Activated naive CD4-positive, alpha-beta T cell treated with anti-CD3 and anti-CD28 coated beads, Interleukin-2, amount 10 ng/mL, durations not matched to agents 7 days and 5 days (primary cell): ENCODE results near the gene CLEC11A.
A peak's percentile ranks its signal among the peaks of the same experiment; 100 is the strongest.

Experiments
- CTCF ChIA-PET: fragments of 350-600 bp; sonication (Branson Sonifier 250); formaldehyde crosslinking; loops from one replicate; lab custom pipeline; 2021; ENCODE audit warnings: antibody characterized with exemption; lab: Charles Lee
- DNase-seq: peaks from one replicate; pipeline ENCODE4 v3.0.0-alpha.2; 2020
- H3K27ac Mint-ChIP-seq: one replicate; pipeline ENCODE4 v1.8.0; 2021; ENCODE audit warnings: mild to moderate bottlenecking, moderate library complexity, mixed read lengths
- H3K27me3 Mint-ChIP-seq: one replicate; pipeline ENCODE4 v1.8.0; 2021; ENCODE audit warnings: mild to moderate bottlenecking, mixed read lengths
- H3K36me3 Mint-ChIP-seq: one replicate; pipeline ENCODE4 v1.8.0; 2021; ENCODE audit warnings: mixed read lengths
- H3K4me1 Mint-ChIP-seq: one replicate; pipeline ENCODE4 v1.8.0; 2021; ENCODE audit warnings: mixed read lengths
- H3K4me3 Mint-ChIP-seq: one replicate; pipeline ENCODE4 v1.8.0; 2021; ENCODE audit warnings: mild to moderate bottlenecking, moderate library complexity, mixed read lengths
- H3K9me3 Mint-ChIP-seq: one replicate; pipeline ENCODE4 v1.8.0; 2021; ENCODE audit warnings: mixed read lengths

Gene CLEC11A

GRCh38 chr19:50723735-50724521, 764 bp downstream of the CLEC11A start:
- Mint-ChIP-seq H3K27me3 (peaks cover 91% of the 10 kb centered on the region), H3K9me3 (peaks cover 8% of the 10 kb centered on the region), H3K36me3 (no peaks in the 10 kb centered on the region), H3K27ac (no peak overlapping the region), H3K4me1 (peaks cover 34% of the 10 kb centered on the region), H3K4me3 (peak overlapping the region; percentile 75)
- CTCF ChIA-PET: interaction anchor here (0.5 to 1.6 kb wide), 6 partner anchors 8 to 198 kb away, joined by 3 to 8 read pairs (median 4); no protein-coding TSS in a partner anchor
- DNase-seq: no peak

GRCh38 chr19:50724522-50725217, 1.5 kb downstream of the CLEC11A start:
- H3K27me3 Mint-ChIP-seq: peaks cover 87% of the 10 kb centered on the region
- CTCF ChIA-PET: interaction anchor here (0.8 to 1.6 kb wide), 9 partner anchors 9 to 197 kb away, joined by 3 to 8 read pairs (median 4); no protein-coding TSS in a partner anchor

GRCh38 chr19:50725218-50725910, 2.2 kb downstream of the CLEC11A start:
- CTCF ChIA-PET: interaction anchor here (0.8 to 1.6 kb wide), 8 partner anchors 10 to 197 kb away, joined by 3 to 8 read pairs (median 4); no protein-coding TSS in a partner anchor
- H3K9me3 Mint-ChIP-seq: peaks cover 8% of the 10 kb centered on the region

More at GRCh38 chr19:50724522-50725217, 1.5 kb downstream of the CLEC11A start:
- Mint-ChIP-seq H3K4me1 (peaks cover 34% of the 10 kb centered on the region), H3K9me3 (peaks cover 8% of the 10 kb centered on the region), H3K27ac (peak overlapping the region; percentile 85), H3K4me3 (peak overlapping the region; percentile 75), H3K36me3 (no peaks in the 10 kb centered on the region)
- peak; percentile 97 for DNase-seq

GRCh38 chr19:50725911-50726230, 2.7 kb downstream of the CLEC11A start:
- no peak overlapping the region for H3K27ac Mint-ChIP-seq
- peak overlapping the region; percentile 41 for H3K4me3 Mint-ChIP-seq
- DNase-seq: no peak
- peaks cover 34% of the 10 kb centered on the region for H3K4me1 Mint-ChIP-seq
- H3K27me3 Mint-ChIP-seq: peaks cover 79% of the 10 kb centered on the region
- peaks cover 8% of the 10 kb centered on the region for H3K9me3 Mint-ChIP-seq
- no peaks in the 10 kb centered on the region for H3K36me3 Mint-ChIP-seq
- CTCF ChIA-PET: no interaction called here

More at GRCh38 chr19:50725218-50725910, 2.2 kb downstream of the CLEC11A start:
- H3K4me1 Mint-ChIP-seq: peaks cover 34% of the 10 kb centered on the region
- DNase-seq: no peak
- H3K27ac Mint-ChIP-seq: peak overlapping the region; percentile 85
- peaks cover 84% of the 10 kb centered on the region for H3K27me3 Mint-ChIP-seq
- H3K4me3 Mint-ChIP-seq: peak overlapping the region; percentile 75
- H3K36me3 Mint-ChIP-seq: no peaks in the 10 kb centered on the region

GRCh38 chr19:50728084-50728737, 5.0 kb downstream of the CLEC11A start:
- CTCF ChIA-PET: no interaction called here
- H3K36me3 Mint-ChIP-seq: no peaks in the 10 kb centered on the region
- peaks cover 34% of the 10 kb centered on the region for H3K4me1 Mint-ChIP-seq
- H3K27ac Mint-ChIP-seq: no peak overlapping the region
- DNase-seq: peak; percentile 75
- H3K9me3 Mint-ChIP-seq: peaks cover 8% of the 10 kb centered on the region
- H3K4me3 Mint-ChIP-seq: no peak overlapping the region
- peaks cover 59% of the 10 kb centered on the region for H3K27me3 Mint-ChIP-seq

GRCh38 chr19:50729894-50730293, 6.7 kb downstream of the CLEC11A start:
- DNase-seq: no peak
- Mint-ChIP-seq H3K27me3 (peaks cover 54% of the 10 kb centered on the region), H3K9me3 (peaks cover 8% of the 10 kb centered on the region), H3K27ac (no peak overlapping the region), H3K4me1 (peaks cover 23% of the 10 kb centered on the region), H3K36me3 (no peaks in the 10 kb centered on the region), H3K4me3 (no peak overlapping the region)
- CTCF ChIA-PET: no interaction called here

- Mint-ChIP-seq H3K27me3 (peaks cover 24% of the 10 kb centered on the region), H3K36me3 (no peaks in the 10 kb centered on the region), H3K9me3 (no peaks in the 10 kb centered on the region), H3K4me3 (no peak overlapping the region), H3K27ac (no peak overlapping the region), H3K4me1 (no peaks in the 10 kb centered on the region)
- CTCF ChIA-PET: no interaction called here
- DNase-seq: no peak
Measured at GRCh38 chr19:50735869-50736268, 12.7 kb downstream of the CLEC11A start.

- Mint-ChIP-seq H3K27me3 (peaks cover 29% of the 10 kb centered on the region), H3K27ac (no peak overlapping the region), H3K36me3 (no peaks in the 10 kb centered on the region), H3K9me3 (no peaks in the 10 kb centered on the region), H3K4me1 (no peaks in the 10 kb centered on the region), H3K4me3 (no peak overlapping the region)
- no peak for DNase-seq
- CTCF ChIA-PET: no interaction called here
Measured at GRCh38 chr19:50736338-50736737, 13.2 kb downstream of the CLEC11A start.

- no peak overlapping the region for H3K4me3 Mint-ChIP-seq
- H3K4me1 Mint-ChIP-seq: no peaks in the 10 kb centered on the region
- no peaks in the 10 kb centered on the region for H3K36me3 Mint-ChIP-seq
- no peak for DNase-seq
- no peak overlapping the region for H3K27ac Mint-ChIP-seq
- H3K9me3 Mint-ChIP-seq: no peaks in the 10 kb centered on the region
- CTCF ChIA-PET: no interaction called here
- peaks cover 19% of the 10 kb centered on the region for H3K27me3 Mint-ChIP-seq
Measured at GRCh38 chr19:50739132-50739913, 16.2 kb downstream of the CLEC11A start.

GRCh38 chr19:50739914-50740426, 16.8 kb downstream of the CLEC11A start:
- CTCF ChIA-PET: no interaction called here
- H3K9me3 Mint-ChIP-seq: no peaks in the 10 kb centered on the region
- peaks cover 13% of the 10 kb centered on the region for H3K27me3 Mint-ChIP-seq

GRCh38 chr19:50741179-50741933, 18.2 kb downstream of the CLEC11A start:
- H3K4me3 Mint-ChIP-seq: no peak overlapping the region
- no peak overlapping the region for H3K27ac Mint-ChIP-seq
- H3K4me1 Mint-ChIP-seq: no peaks in the 10 kb centered on the region
- DNase-seq: no peak
- peaks cover 7% of the 10 kb centered on the region for H3K27me3 Mint-ChIP-seq
- H3K36me3 Mint-ChIP-seq: no peaks in the 10 kb centered on the region
- CTCF ChIA-PET: no interaction called here
- H3K9me3 Mint-ChIP-seq: no peaks in the 10 kb centered on the region

More at GRCh38 chr19:50739914-50740426, 16.8 kb downstream of the CLEC11A start:
- Mint-ChIP-seq H3K27ac (no peak overlapping the region), H3K4me3 (no peak overlapping the region), H3K4me1 (no peaks in the 10 kb centered on the region), H3K36me3 (no peaks in the 10 kb centered on the region)
- DNase-seq: no peak

GRCh38 chr19:50743537-50743936, 20.4 kb downstream of the CLEC11A start:
- H3K27ac Mint-ChIP-seq: no peak overlapping the region
- no peaks in the 10 kb centered on the region for H3K9me3 Mint-ChIP-seq
- H3K36me3 Mint-ChIP-seq: no peaks in the 10 kb centered on the region
- no peaks in the 10 kb centered on the region for H3K4me1 Mint-ChIP-seq
- H3K4me3 Mint-ChIP-seq: no peak overlapping the region
- H3K27me3 Mint-ChIP-seq: peaks cover 7% of the 10 kb centered on the region
- CTCF ChIA-PET: no interaction called here
- DNase-seq: no peak
